HG03159 (cell line): ENCODE measurements around the gene MARS2.
"Not testable (repeated sequence)": the region's sequence is repeated elsewhere in the genome, so short reads cannot be mapped to it uniquely, and the experiment has no call there.

Experiments used
- ATAC-seq: cut with Tn5 transposase; IDR thresholded peaks from one replicate; pipeline ENCODE4 v1.9.1; 2021; ENCODE audit warnings: mild to moderate bottlenecking, moderate library complexity; ENCODE audit not compliant: unreplicated experiment

The MARS2 gene

DNA sequence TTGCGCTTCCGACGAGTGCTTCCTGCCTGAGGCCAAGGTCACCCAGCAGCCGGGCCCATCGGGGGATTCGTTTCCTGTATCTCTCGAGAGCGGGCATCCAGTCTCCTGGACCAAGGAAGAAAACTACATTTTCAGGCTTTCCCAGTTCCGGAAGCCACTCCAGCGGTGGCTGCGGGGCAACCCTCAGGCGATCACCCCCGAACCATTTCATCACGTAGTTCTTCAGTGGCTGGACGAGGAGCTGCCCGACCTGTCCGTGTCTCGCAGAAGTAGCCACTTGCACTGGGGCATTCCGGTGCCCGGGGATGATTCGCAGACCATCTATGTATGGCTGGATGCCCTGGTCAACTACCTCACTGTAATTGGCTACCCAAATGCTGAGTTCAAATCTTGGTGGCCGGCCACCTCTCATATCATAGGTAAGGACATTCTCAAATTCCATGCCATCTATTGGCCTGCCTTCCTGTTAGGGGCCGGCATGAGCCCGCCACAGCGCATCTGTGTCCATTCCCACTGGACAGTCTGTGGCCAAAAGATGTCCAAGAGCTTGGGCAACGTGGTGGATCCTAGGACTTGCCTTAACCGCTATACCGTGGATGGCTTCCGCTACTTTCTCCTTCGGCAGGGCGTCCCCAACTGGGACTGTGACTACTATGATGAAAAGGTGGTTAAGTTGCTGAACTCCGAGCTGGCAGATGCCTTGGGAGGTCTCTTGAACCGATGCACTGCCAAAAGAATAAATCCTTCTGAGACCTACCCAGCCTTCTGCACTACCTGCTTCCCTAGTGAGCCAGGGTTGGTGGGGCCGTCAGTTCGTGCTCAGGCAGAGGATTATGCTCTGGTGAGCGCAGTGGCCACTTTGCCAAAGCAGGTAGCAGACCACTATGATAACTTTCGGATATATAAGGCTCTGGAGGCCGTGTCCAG, 1.0 kb downstream of the MARS2 start:
- ATAC-seq: no peak

DNA sequence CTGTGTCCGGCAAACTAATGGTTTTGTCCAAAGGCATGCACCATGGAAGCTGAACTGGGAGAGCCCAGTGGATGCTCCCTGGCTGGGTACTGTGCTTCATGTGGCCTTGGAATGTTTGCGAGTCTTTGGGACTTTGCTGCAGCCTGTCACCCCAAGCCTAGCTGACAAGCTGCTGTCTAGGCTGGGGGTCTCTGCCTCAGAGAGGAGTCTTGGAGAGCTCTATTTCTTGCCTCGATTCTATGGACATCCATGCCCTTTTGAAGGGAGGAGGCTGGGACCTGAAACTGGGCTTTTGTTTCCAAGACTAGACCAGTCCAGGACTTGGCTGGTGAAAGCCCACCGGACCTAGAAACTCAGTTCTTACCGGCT, 1.7 kb downstream of the MARS2 start:
- no peak for ATAC-seq

DNA sequence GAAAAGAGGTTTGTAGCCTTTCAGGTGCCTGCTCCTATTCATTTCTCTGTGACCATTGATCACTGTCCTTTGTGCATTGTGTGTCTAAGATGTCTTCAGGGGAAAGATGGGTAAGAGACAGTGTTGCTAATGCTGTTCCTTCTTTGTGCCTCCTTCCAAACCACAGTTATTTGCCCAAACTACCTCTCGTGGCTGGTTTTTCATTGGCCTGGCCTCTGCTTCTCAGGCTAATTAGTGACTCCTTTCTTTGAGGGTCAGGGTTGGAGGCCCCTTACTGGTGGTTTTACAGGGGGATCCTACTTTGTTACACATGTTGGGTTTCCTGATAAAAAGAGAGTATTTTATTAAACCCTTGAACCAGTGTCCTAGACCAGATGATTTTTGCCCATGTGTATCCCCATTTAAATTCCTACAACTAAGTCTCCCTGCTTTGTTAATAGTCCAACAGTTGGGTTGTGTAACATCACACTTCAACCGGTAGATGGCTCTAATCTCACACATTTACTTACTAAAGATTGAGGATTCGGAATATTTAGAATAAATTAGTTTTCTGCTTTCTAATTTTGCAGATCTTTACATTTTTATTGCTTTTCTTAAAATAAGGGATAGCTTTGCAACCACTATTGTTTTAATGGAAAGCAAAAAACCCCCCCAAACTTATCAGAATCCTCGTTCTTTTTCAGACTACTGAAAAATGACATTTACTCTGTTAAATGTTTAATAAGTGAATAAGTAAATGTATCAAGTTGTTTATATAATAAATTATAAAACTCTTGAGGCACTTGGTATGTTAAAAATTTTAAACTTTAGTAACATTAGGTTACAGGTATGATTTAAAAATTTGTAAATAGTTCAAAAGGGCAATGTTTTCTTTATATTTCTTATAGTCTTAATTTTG, 2.4 kb downstream of the MARS2 start:
- ATAC-seq: no peak

DNA sequence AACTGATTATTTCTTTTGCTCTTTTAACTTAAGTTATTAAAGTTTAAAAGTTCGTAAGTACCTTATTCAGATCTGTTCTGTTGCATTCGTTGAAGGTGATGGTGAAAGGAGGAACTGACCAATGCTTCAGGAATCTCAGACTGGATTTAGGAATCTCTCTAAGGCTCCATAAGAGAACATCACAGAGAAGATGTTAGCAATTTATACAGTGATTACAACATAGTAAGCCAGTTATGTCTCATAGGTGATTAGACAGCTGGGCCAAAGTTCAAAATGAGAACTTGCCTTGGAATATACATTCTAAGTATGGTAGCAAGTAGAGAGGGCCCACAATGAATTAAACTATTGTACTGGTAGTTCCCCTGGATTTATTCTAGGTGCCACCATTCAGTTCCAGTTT, 3.2 kb downstream of the MARS2 start:
- no peak for ATAC-seq

DNA sequence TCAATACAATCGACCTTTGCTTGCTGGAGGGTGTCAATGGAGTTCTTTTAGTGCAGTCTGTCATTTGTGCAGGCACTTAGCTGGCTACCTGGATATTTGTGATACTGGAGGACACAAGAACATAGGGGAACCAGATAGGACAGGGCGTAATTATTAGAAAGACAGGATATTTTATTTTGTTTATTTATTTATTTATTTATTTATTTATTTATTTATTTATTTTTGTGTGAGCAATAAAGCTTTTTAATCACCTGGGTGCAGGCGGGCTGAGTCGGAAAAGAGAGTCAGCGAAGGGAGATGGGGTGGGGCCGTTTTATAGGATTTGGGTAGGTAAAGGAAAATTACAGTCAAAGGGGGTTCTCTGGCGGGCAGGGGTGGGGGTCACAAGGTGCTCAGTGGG, 4.0 kb downstream of the MARS2 start:
- not testable (repeated sequence) for ATAC-seq

DNA sequence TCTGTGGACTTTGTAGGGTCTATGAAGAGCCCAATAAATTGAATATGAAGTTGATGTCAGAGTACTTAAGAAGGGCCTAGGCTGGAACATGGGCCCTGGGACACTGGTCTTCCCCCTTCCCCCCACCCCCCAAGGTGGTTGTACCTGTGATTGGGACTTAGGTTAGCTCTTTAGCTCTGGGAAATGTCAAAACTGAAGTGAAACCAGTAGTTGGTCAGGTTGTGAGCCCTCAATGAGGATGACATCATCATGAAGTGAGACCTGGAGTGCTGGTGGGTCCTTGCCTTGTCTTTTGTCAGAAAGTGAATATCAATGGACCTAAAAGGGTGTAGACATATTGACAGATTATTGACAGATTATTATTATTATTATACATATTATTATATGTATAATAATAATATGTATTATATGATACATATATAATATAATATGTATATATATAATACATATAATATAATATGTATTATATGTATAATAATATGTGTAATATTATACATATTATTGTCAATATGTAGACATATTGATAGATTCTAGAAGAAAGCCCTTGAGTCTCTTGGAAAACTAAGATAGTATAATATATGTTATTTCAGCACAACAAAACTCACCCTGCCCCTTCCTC, 5.4 kb downstream of the MARS2 start:
- peak; percentile 86 for ATAC-seq

DNA sequence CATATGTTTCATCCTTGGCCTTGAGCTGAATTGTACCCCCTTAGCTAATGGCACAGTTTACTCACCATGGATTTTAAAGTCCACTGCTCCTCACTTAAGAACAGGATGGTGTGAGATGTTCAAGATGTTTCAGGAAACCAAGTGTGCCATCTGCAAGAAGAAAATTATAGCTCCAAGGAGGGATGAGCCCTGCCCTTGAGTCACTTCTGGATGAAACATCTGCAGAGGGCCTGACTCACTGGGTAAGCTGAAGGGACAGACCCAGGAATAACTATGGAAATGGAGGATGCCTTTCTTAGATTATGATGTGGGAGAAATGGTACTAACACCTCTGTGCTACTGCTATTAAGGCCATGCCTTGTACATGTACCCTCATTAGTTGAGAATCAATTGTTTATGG, 6.4 kb downstream of the MARS2 start:
- no peak for ATAC-seq

DNA sequence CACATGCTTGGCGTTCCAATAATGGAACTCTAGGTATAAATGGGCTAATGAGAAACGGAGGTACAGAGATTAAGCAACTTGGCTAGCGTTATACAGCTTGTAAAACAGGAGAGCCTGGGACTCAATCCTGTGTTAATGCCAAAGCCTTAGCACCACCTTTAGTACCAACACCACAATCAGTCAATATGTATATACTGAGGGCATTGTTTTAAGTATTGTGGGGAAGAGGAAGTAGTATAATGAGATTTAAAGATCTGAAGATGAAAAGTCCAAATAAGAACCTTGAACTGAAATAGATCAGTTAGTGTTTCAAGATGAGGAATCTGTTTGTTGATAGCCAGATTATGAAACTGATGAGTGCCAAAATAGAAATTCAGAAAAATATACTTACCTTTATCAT, 8.1 kb downstream of the MARS2 start:
- no peak for ATAC-seq

DNA sequence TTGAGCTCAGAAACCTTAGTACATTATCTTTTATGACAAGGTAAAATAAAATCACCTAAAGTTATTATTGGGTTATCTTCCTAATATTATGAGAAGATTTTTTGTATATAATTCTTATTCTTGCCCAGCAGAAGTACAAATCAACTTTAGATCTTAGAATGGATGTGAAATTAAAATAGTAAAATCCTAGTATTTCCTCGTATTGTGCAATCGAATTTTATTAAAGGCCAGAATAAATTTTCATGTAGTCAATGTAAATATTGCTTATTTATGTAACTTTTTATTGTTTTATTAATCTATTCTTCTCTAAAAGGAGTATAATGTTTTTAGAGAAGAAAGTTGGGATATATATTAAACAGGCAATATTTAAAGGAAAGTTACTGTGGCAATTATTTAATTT, 12.7 kb downstream of the MARS2 start:
- ATAC-seq: no peak

DNA sequence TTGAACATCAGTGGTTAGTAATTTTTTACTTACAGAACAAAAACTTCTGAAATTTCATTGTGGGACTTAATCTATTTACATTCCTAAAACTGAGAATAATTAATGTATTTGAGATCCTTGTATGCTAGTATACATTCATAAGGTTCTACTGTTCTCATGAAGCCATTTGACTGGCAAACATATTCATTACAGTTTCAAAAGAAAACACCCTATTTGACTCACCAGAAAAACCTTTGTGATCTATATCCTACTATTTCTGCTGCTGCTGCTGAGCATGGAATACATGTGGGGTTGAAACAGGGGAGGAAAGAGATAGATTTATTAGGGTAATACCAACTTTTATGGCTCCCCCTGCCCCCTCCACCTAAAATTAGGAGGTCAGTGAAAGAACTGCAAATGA, 21.8 kb downstream of the MARS2 start:
- no peak for ATAC-seq

DNA sequence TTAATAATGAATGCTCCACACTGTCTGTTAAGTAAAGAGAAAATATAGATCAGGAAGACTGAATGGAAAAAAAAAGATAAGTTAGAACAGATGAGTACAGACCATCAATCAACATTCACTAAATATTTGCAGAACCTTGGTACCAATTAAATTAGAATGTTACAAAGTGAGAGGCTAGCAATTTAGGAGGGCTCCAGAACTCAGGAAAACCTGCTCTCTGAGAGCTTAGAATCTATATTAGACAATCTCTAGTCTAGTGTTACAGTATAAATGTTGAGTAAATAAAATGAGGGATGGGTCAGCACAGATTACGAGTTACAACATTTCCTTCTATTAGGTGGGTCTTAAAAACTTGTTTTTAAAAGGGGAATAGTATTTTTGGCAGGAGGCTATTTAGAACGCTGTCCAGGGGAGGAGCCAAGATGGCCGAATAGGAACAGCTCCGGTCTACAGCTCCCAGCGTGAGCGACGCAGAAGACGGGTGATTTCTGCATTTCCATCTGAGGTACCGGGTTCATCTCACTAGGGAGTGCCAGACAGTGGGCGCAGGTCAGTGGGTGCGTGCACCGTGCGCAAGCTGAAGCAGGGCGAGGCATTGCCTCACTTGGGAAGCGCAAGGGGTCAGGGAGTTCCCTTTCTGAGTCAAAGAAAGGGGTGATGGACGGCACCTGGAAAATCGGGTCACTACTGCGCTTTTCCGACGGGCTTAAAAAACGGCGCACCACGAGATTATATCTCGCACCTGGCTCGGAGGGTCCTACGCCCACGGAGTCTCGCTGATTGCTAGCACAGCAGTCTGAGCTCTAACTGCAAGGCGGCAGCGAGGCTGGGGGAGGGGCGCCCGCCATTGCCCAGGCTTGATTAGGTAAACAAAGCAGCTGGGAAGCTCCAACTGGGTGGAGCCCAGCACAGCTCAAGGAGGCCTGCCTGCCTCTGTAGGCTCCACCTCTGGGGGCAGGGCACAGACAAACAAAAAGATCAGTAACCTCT, 23.7 kb downstream of the MARS2 start:
- ATAC-seq: not testable (repeated sequence)

DNA sequence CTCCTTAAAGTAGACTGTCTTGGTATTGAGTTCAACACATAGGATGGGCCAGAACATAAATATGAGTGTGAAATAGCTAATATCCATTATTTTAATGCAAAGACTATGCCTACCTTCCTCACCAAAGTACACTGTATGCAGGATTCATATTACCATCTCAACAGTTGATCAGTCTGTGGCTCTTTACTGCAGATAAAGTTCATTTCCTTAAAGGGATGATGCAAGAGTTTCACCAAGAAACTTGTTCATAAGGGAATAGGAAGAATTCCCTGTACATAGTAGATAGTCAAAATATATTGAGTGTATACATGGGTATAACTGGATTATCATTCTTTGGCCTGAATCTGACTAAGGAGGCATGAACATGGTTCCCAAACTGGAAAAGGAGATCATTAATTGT, 35.0 kb downstream of the MARS2 start:
- no peak for ATAC-seq
